Measurements from ENCODE around the gene SSB.
A peak's percentile ranks its signal among the peaks of the same experiment; 100 is the strongest.
"Not testable (repeated sequence)": the region's sequence is repeated elsewhere in the genome, so short reads cannot be mapped to it uniquely, and the experiment has no call there.

SSB gene

GRCh38 chr2:169828141-169828811 lies 29.6 kb downstream of the SSB start:
- peak; percentile 31 to 44 for DNase-seq (ENCODE audit: low read depth in 2 of 2)

DNA sequence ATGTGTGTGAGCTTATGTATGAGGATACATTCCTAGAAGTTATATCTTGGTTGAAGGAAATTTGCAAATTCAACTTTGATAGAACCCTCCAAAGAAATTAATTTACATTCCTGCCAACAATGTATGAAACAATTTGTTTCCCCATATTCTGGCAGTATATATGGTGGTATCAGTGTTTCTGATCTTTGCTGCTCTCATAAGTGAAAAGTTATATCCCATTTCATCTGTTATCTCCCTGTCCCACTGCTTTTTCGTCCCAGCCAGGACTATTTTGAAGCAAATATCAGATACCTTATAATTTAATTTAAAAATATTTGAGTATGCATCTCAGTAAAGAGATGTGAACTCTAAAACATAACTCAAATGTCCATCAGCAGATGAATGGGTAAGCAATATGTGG lies 35.7 kb downstream of the SSB start:
- DNase-seq (ENCODE audit: low read depth in 2 of 2) = no peak

GRCh38 chr2:169838743-169839489 lies 40.2 kb downstream of the SSB start:
- no peak for DNase-seq (ENCODE audit: low read depth in 2 of 2)

DNA sequence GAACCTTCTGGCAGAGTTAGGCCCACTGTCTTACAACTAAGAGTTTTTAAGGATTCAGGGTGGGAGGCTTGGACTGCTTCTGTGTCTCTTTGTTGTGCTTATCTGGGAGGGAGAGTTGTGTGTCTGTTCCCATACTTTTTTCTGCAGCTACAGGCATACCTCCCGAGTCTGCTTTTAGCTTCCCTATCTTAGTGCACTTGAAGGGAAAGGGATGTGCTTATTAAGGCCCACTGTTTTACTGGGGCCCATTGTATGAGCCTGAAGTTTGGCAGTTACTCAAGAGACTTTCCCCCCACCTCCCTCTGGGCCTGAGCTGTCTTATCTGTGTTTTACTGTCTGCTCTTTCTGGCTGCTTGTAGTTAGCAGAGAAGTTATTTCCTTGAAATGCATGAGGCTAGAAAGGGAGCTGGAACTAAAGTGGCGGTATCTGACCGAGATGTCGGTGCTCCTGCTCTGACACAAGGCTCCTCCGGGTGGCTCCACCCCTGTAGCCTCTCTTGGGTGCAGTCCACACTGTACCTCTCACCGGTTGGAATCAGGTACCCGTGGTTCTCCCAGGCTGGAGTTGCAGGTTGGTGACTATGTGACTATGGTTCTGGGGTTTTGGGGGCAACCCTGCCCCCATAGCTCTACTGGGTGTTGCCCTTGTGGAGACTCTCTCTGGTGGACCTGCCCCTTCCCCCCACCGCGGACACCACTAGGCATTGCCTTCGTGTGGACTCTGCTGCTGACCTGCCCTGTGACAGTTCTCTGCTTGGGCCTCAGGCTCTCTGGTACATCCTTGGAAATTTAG lies 41.5 kb downstream of the SSB start:
- no peak for DNase-seq (ENCODE audit: low read depth in 2 of 2)

DNA sequence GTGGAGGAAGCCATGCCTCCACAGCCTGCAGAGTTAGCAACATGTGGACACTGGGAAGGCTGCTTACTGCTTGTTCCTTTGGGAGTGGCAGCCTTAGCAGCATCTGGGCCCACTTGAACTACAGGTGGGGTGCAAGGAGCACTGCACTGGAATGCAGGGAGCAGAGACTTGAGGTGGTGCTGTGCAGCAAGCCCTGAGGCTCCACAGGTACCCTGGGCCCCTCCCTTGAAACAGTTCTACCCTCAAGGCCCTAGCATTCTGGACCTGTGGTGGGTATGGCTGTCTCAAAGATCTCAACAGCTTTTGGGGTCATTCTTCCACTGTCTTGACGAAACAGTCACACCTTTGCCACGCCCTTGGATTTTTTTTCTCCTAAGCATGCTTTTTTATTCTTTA lies 42.1 kb downstream of the SSB start:
- no peak for DNase-seq (ENCODE audit: low read depth in 2 of 2)

GRCh38 chr2:169841625-169842024 lies 43.0 kb downstream of the SSB start:
- not testable (repeated sequence) for DNase-seq (ENCODE audit: low read depth in 2 of 2)

- DNase-seq (ENCODE audit: low read depth in 2 of 2) = no peak
Measured at GRCh38 chr2:169845016-169845415, 46.3 kb downstream of the SSB start.

DNA sequence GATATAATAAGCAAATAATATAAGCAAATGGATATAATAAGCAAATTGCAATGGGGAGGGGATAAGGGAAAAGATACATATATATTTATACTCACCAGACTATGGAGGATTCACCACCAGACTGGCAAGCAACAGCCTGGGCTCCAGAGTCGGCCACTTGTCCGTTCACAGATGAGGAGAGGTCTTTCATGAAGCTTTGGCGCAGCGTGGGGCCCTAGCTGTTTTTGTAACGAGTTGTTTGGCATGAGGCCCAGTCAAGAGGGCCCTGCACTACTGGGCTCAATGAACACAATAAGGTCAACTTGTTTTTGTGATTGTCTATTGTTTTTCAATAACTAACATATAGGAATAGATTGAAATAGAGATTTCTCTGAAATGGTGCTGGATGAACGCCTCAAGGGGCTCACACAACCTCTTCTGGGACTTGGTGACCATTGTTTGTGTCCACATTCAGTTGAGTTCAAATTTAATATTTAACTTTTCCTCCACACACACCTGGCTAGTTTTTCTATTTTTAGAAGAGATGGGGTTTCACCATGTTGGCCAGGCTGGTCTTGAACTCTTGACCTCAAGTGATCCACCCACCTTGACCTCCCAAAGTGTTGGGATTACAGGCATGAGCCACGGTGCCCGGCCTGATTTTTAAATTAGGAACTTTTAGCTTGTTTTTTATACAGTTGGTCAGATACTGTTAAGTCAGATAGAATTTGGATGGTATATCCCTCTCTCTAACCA lies 50.5 kb downstream of the SSB start:
- DNase-seq (ENCODE audit: low read depth in 2 of 2) = not testable (repeated sequence)

GRCh38 chr2:169849710-169850109 lies 51.0 kb downstream of the SSB start:
- no peak for DNase-seq (ENCODE audit: low read depth in 2 of 2)

- no peak for DNase-seq (ENCODE audit: low read depth in 2 of 2)
Measured at GRCh38 chr2:169853041-169853668, 54.5 kb downstream of the SSB start.

DNA sequence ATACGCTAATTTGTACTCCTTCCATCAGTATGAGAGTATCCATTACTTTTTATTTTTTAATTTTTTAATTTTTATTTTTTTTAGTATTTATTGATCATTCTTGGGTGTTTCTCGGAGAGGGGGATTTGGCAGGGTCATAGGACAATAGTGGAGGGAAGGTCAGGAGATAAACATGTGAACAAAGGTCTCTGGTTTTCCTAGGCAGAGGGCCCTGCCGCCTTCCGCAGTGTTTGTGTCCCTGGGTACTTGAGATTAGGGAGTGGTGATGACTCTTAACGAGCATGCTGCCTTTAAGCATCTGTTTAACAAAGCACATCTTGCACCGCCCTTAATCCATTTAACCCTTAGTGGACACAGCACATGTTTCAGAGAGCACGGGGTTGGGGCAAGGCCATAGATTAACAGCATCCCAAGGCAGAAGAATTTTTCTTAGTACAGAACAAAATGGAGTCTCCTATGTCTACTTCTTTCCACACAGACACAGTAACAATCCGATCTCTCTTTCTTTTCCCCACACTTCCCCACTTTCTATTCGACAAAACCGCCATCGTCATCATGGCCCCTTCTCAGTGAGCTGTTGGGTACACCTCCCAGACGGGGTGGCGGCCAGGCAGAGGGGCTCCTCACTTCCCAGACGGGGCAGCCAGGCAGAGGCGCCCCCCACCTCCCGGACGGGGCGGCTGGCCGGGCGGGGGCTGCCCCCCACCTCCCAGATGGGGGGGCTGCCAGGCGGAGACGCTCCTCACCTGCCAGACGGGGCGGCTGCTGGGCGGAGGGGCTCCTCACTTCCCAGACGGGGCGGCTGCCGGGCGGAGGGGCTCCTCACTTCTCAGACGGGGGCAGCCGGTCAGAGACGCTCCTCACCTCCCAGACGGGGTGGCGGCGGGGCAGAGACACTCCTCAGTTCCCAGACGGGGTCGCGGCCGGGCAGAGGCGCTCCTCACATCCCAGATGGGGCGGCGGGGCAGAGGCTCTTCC lies 56.9 kb downstream of the SSB start:
- DNase-seq (ENCODE audit: low read depth in 2 of 2) = not testable (repeated sequence)

DNA sequence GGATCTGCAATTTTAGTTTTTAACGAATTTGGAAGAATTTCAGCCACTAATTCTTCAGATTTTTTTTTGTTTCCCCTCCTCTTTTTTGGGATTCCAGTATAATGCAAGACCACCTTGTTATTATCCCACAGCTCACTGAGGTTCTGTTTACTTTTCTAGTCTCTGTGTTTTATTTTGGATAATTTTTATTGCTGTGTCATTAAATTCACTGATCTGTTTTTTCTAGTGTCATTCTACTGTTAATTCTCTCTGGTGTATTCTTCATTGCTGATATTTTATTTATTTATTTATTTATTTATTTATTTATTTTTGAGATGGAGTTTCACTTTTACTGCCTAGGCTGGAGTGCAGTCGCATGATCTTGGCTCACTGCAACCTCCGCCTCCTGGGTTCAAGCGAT lies 60.8 kb downstream of the SSB start:
- no peak for DNase-seq (ENCODE audit: low read depth in 2 of 2)

DNA sequence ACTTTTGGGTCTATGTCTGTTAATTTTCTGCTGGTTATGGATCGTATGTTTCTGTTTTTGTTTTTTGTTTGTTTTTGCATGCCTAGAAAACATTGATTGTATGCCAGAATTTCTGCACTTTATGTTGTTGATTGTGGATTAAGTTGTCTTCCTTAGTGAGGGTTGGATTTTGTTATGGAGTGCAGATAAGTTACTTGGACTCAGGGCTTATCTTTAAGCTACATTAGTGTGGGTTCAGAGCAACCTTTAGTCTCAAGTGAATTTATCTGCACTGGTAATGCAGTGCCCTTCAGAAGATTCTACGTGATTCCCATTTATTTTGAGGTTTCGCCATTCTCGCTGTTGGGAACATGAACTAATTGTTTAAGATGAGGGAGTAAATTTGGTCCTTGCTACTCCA lies 61.5 kb downstream of the SSB start:
- no peak for DNase-seq (ENCODE audit: low read depth in 2 of 2)
